Activated CD4-positive, alpha-beta memory T cell treated with anti-CD3 and anti-CD28 coated beads for 36 hours (primary cell): ENCODE measurements around the gene GOLGA2. TPM values are rescaled to one million over a fixed set of nuclear protein-coding genes. Genes with fewer than 3 reads are reported as not detected.

Source experiments
- CTCF ChIA-PET: fragments of 350-600 bp; sonication (Branson Sonifier 250); formaldehyde crosslinking; loops from one replicate; lab custom pipeline; 2021; ENCODE audit warnings: antibody characterized with exemption, inconsistent platforms; lab: Charles Lee
- POLR2A ChIA-PET: fragments of 350-600 bp; sonication (Branson Sonifier 250); formaldehyde crosslinking; loops from one replicate; lab custom pipeline; 2021; ENCODE audit warnings: antibody characterized with exemption; lab: Charles Lee
- DNase-seq: peaks from one replicate; pipeline ENCODE4 v3.0.0-alpha.2; 2020
- H3K27ac Mint-ChIP-seq: one replicate; pipeline ENCODE4 v1.8.0; 2021; ENCODE audit warnings: mixed read lengths
- H3K27me3 Mint-ChIP-seq: one replicate; pipeline ENCODE4 v1.8.0; 2021; ENCODE audit warnings: mixed read lengths
- H3K36me3 Mint-ChIP-seq: one replicate; pipeline ENCODE4 v1.8.0; 2021; ENCODE audit warnings: mixed read lengths
- H3K4me1 Mint-ChIP-seq: one replicate; pipeline ENCODE4 v1.8.0; 2021; ENCODE audit warnings: low read depth, mixed read lengths
- H3K4me3 Mint-ChIP-seq: one replicate; pipeline ENCODE4 v1.8.0; 2021; ENCODE audit warnings: mild to moderate bottlenecking, mixed read lengths
- H3K9me3 Mint-ChIP-seq: one replicate; pipeline ENCODE4 v1.8.0; 2021; ENCODE audit warnings: mixed read lengths
- intact Hi-C: fragments of 100-400 bp; cut with micrococcal nuclease; formaldehyde crosslinking; loops from one replicate; pipeline ENCODE4 v1.15.1; 2023
- total RNA-seq, 2 experiments: library from RNA; stranded (reverse); gene quantifications; one replicate each; pipeline ENCODE4 v1.2.3, GENCODE V29; 2021

Gene GOLGA2
- total RNA-seq, 2 experiments from 2014 or later, result 34.4 to 42.9 TPM

GRCh38 chr9:128271512-128271911 is 4.3 kb downstream of the GOLGA2 start:
- Mint-ChIP-seq H3K4me3 (no peak overlapping the region), H3K4me1 (peaks cover 17% of the 10 kb centered on the region), H3K9me3 (no peaks in the 10 kb centered on the region), H3K27ac (no peak overlapping the region), H3K36me3 (peaks cover 20% of the 10 kb centered on the region), H3K27me3 (no peaks in the 10 kb centered on the region)
- no peak for DNase-seq
- POLR2A ChIA-PET, result no interaction called here
- intact Hi-C loops, result loop anchor here (10.0 kb wide), 1 partner anchor 763 kb away; the partner anchor contains the start of gene MIGA2
- CTCF ChIA-PET, result no interaction called here

DNA sequence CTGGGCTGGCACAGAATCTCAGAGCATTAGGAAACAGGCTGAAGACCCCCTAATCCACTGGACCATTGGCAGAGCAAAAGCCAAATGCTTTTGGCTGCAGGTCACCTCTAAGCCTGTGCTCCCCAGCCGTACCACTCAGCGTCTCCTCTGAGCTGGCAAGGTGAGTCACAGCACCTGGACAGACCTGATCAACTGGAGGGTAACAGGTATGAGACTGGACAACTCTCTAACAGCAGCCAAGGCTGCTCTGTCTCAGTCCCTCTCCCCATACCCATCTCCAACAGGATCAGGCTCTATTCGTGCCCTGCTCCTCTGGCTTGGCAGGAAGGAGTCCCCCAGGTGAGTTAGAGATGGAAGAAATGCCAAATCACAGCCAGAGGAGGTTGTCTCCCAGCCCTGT is 4.7 kb downstream of the GOLGA2 start:
- CTCF ChIA-PET, result no interaction called here
- Mint-ChIP-seq H3K27ac (no peak overlapping the region), H3K4me3 (no peak overlapping the region), H3K27me3 (no peaks in the 10 kb centered on the region), H3K9me3 (no peaks in the 10 kb centered on the region), H3K4me1 (peaks cover 13% of the 10 kb centered on the region), H3K36me3 (peaks cover 18% of the 10 kb centered on the region)
- DNase-seq, result no peak
- POLR2A ChIA-PET, result no interaction called here
- intact Hi-C loops, result loop anchor here (10.0 kb wide), 1 partner anchor 764 kb away; the partner anchor contains the start of gene MIGA2

DNA sequence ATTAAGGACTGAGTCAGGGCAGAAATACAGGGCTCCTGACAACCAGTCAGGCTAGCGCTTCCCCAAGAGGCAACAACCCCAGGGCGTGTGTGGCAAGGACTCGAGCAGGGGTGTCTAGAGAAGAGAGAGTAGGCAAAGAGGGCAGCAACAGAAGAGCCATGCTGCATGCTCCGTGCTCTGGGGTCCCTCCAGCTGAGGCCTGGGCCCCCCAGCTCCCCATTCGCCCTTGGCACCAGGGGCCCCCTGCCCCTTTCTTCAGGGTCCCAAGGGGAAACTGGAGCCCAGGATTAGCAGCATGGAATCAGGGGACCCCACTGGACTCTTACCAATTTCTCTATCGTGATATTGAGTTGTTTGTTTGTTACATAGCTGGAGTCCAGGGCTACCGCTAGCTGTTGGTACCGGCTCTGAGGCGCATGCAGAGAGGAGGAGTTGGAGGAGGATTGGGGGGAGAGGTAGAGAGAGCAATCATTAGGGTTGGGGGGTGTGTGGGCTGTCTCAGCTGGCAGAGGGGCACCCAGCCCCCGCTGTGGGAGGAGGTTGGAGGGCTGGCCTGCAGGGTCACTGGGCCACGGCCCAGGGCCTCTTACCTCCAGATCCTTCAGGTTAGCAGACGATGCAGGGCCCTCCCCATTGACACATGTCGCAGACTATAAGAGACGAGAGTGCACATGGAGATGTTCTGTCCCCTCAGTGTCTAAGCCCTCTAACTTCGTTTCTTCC is 8.8 kb downstream of the GOLGA2 start:
- Mint-ChIP-seq H3K4me3 (no peak overlapping the region), H3K4me1 (no peaks in the 10 kb centered on the region), H3K27me3 (no peaks in the 10 kb centered on the region), H3K36me3 (peaks cover 18% of the 10 kb centered on the region), H3K9me3 (no peaks in the 10 kb centered on the region), H3K27ac (no peak overlapping the region)
- CTCF ChIA-PET, result no interaction called here
- no peak for DNase-seq
- intact Hi-C loops, result no loop called here
- POLR2A ChIA-PET, result no interaction called here

DNA sequence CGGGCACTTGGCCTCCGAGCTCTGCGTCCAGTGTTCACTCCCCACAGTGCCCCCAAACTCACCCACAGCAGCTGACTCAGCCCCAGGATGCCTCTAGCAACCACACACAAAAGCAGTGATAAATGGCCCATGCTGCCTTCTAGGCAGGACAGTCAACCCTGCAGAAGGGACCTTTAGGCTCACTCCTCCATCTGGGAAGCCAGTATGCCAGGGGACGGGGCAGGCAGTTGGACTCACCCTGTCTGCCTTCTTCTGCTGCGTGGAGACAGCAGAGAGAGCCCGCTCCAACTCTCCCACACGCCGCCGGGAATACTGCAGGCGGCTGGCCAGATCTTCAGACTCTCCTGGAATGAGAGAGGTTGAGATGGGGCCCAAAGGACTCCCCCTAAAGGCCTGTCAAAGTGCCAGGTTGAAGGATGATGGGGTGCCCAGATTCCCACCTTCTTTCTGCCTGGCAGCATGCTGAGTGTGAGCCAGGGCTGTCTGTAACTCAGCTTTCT is 10.4 kb downstream of the GOLGA2 start:
- H3K27ac Mint-ChIP-seq, result no peak overlapping the region
- CTCF ChIA-PET, result interaction anchor here (1.2 kb wide), 1 partner anchor 11 kb away, joined by 3 read pairs; no protein-coding TSS in a partner anchor

GRCh38 chr9:128262687-128263086 is 13.1 kb downstream of the GOLGA2 start:
- Mint-ChIP-seq H3K27ac (no peak overlapping the region), H3K27me3 (no peaks in the 10 kb centered on the region), H3K4me1 (no peaks in the 10 kb centered on the region), H3K36me3 (peaks cover 34% of the 10 kb centered on the region), H3K4me3 (no peak overlapping the region), H3K9me3 (no peaks in the 10 kb centered on the region)
- POLR2A ChIA-PET, result interaction anchor here (0.6 kb wide), 1 partner anchor 93 kb away, joined by 4 read pairs; no protein-coding TSS in a partner anchor
- DNase-seq, result no peak
- intact Hi-C loops, result no loop called here
- CTCF ChIA-PET, result no interaction called here

More for the DNA sequence above, 10.4 kb downstream of the GOLGA2 start:
- Mint-ChIP-seq H3K36me3 (peaks cover 25% of the 10 kb centered on the region), H3K4me1 (no peaks in the 10 kb centered on the region), H3K9me3 (no peaks in the 10 kb centered on the region), H3K27me3 (no peaks in the 10 kb centered on the region), H3K4me3 (no peak overlapping the region)
- POLR2A ChIA-PET, result no interaction called here
- DNase-seq, result no peak
- intact Hi-C loops, result no loop called here

DNA sequence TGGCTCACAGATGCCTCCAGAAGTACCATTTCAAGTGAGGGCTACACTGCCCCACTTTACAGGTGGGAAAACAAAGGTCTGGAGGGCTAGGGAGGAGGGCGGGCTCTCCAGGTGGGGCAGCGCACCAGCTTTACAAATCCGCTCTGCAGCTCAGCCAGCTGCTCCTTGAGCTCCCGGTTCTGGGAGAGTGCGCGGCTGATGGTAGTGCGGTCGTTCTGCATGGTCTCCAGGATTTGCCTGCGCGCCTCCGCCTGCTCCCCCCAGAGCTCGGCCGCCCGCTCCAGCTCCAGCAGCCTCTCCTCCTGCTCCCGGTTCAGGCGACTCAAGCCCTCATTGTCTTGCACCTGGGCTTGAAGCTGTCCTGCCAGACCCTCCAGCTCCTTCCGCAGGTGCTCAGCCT is 15.5 kb downstream of the GOLGA2 start:
- Mint-ChIP-seq H3K27me3 (no peaks in the 10 kb centered on the region), H3K9me3 (no peaks in the 10 kb centered on the region), H3K4me3 (no peak overlapping the region), H3K36me3 (peaks cover 34% of the 10 kb centered on the region), H3K27ac (no peak overlapping the region), H3K4me1 (no peaks in the 10 kb centered on the region)
- ChIA-PET POLR2A (no interaction called here), CTCF (no interaction called here)
- intact Hi-C loops, result no loop called here
- DNase-seq, result no peak

- Mint-ChIP-seq H3K27ac (no peak overlapping the region), H3K4me3 (no peak overlapping the region), H3K9me3 (no peaks in the 10 kb centered on the region), H3K36me3 (peaks cover 34% of the 10 kb centered on the region), H3K4me1 (no peaks in the 10 kb centered on the region), H3K27me3 (no peaks in the 10 kb centered on the region)
- ChIA-PET POLR2A (no interaction called here), CTCF (no interaction called here)
- DNase-seq, result no peak
- intact Hi-C loops, result loop anchor here (10.0 kb wide), 1 partner anchor 64 kb away; the partner anchor contains the start of gene CIZ1
Observed at GRCh38 chr9:128259156-128259555, 16.7 kb downstream of the GOLGA2 start.

GRCh38 chr9:128258326-128258725 is 17.5 kb downstream of the GOLGA2 start:
- intact Hi-C loops, result loop anchor here (10.0 kb wide), 1 partner anchor 64 kb away; the partner anchor contains the start of gene CIZ1
- peaks cover 34% of the 10 kb centered on the region for H3K36me3 Mint-ChIP-seq
- no peaks in the 10 kb centered on the region for H3K9me3 Mint-ChIP-seq
- no peaks in the 10 kb centered on the region for H3K4me1 Mint-ChIP-seq
- H3K4me3 Mint-ChIP-seq, result no peak overlapping the region
- no peak for DNase-seq
- ChIA-PET POLR2A (no interaction called here), CTCF (interaction anchor here (1.3 kb wide), 1 partner anchor 67 kb away, joined by 3 read pairs; no protein-coding TSS in a partner anchor)
- no peaks in the 10 kb centered on the region for H3K27me3 Mint-ChIP-seq
- H3K27ac Mint-ChIP-seq, result no peak overlapping the region

DNA sequence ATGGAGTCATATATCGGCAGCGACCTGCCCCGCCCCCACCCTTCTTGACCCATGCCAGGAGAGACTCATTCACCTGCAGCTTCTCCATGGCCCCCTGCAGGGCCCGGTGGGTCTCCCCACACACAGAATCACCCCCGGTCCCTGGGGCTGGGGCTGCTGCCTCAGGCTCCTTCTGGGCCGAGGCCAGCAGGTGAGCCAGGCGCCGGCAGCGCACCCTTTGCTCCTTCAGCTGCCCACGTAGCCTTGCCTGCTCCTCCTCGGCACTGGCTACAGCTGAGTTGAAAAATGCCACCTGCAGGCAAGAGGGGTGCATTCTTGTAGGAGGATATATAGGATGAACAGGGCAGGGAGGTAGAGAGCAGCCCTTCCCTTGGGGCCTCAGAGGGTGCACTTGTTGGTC is 17.9 kb downstream of the GOLGA2 start:
- CTCF ChIA-PET, result interaction anchor here (1.3 kb wide), 1 partner anchor 67 kb away, joined by 3 read pairs; no protein-coding TSS in a partner anchor
- intact Hi-C loops, result loop anchor here (10.0 kb wide), 1 partner anchor 63 kb away; the partner anchor contains the start of gene CIZ1
- peaks cover 30% of the 10 kb centered on the region for H3K36me3 Mint-ChIP-seq
- H3K4me3 Mint-ChIP-seq, result no peak overlapping the region
- no peak overlapping the region for H3K27ac Mint-ChIP-seq
- H3K27me3 Mint-ChIP-seq, result no peaks in the 10 kb centered on the region
- DNase-seq, result no peak
- no peaks in the 10 kb centered on the region for H3K4me1 Mint-ChIP-seq
- POLR2A ChIA-PET, result no interaction called here
- H3K9me3 Mint-ChIP-seq, result no peaks in the 10 kb centered on the region

- Mint-ChIP-seq H3K36me3 (peaks cover 24% of the 10 kb centered on the region), H3K27me3 (no peaks in the 10 kb centered on the region), H3K27ac (peak overlapping the region; percentile 42), H3K9me3 (no peaks in the 10 kb centered on the region), H3K4me1 (no peaks in the 10 kb centered on the region), H3K4me3 (no peak overlapping the region)
- intact Hi-C loops, result loop anchor here (10.0 kb wide), 1 partner anchor 62 kb away; the partner anchor contains the start of gene CIZ1
- ChIA-PET POLR2A (no interaction called here), CTCF (interaction anchor here (1.3 kb wide), 1 partner anchor 68 kb away, joined by 3 read pairs; no protein-coding TSS in a partner anchor)
- DNase-seq, result no peak
Observed at GRCh38 chr9:128257086-128257825, 18.6 kb downstream of the GOLGA2 start.

DNA sequence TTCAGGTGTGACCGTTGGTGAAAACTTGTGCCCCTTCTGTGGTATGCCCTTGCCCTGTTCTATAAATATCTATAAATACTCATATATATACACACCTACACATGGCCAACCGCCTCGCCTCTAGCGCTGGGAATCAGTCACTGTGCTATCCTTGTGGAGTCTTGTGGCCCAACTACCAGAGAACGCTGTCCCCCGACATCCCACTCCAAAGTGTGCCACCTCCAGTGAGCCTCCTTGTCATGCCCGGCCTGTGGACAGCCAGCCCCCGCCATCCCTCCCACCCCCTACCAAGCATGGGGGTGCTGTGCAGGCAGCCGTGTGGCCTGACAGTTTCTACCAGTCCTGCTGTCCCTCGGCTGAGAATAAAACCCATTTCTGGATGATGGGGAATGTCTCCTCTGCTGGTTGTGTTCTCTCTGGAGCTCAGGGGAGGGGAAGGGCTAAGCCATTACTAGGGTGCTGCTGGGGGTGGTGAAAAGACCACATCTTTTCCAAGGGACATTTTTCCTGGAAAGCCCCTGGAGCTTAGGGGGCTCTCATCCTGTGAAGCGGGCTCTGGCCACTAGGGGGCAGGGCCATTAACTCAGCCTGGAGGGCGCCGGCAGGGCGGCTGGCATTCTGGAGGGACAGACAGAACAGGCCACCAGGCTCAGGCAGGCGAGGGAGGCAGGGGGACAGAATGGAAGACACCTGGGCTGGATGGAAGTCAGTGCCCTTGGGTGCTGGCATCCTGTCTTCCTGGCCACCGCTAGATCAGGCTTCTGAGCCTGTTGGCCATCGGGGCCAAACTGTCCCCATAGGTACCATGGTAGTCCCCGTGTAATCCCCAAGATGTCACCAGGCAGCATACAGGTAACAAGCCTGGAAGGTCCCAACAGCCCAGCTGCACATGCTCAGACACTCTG is 20.7 kb downstream of the GOLGA2 start:
- H3K36me3 Mint-ChIP-seq, result peaks cover 14% of the 10 kb centered on the region
- H3K4me3 Mint-ChIP-seq, result no peak overlapping the region
- peaks cover 7% of the 10 kb centered on the region for H3K4me1 Mint-ChIP-seq
- ChIA-PET CTCF (interaction anchor here (0.7 to 3.4 kb wide), 18 partner anchors 9 to 822 kb away, joined by 3 to 19 read pairs (median 3); partner anchors contain the start of genes GOLGA2 and SWI5), POLR2A (interaction anchor here (0.6 kb wide), 1 partner anchor 519 kb away, joined by 3 read pairs; no protein-coding TSS in a partner anchor)
- peak; percentile 63 for DNase-seq
- H3K27ac Mint-ChIP-seq, result no peak overlapping the region
- H3K9me3 Mint-ChIP-seq, result no peaks in the 10 kb centered on the region
- intact Hi-C loops, result loop anchor here (10.0 kb wide), 1 partner anchor 60 kb away; the partner anchor contains the start of gene CIZ1
- peaks cover 2% of the 10 kb centered on the region for H3K27me3 Mint-ChIP-seq
